ENCODE data around the gene HRH1.
"Not testable (repeated sequence)": the region's sequence is repeated elsewhere in the genome, so short reads cannot be mapped to it uniquely, and the experiment has no call there.

GRCh38 chr3:11113316-11113715 is 41.0 kb upstream of the HRH1 start:
- not testable (repeated sequence) for TF ChIP-seq CTCF (IDR thresholded peaks at IDR 0.05 in 4 of 5, conservative IDR thresholded peaks at IDR 0.05 in 1 of 5); POLR2A (IDR thresholded peaks at IDR 0.05)
